ENCODE data around the gene KRTAP13-2.

The KRTAP13-2 gene

DNA sequence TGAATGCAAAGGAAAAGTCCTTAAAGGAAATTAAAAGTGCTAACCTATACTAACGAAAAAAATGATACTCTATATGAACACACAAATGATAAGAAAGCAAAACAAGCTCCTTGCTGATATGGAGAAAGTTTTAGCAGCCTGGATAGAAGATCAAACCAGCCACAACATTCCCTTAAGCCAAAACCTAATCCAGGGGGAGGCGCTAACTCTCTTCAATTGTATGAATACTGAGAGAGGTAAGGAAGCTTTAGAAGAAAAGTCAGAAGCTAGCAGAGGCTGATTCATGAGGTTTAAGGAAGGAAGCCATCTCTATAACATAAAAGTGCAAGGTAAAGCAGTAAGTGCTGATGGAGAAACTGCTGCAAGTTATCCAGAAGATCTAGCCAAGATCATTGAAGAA is 27.1 kb downstream of the KRTAP13-2 start:
- no peak overlapping the region for H2AK5ac ChIP-seq (ENCODE audit: low read length)
- H3K18ac ChIP-seq (ENCODE audit: low read length), result no peak overlapping the region
- WGBS (ENCODE audit: extremely low coverage, insufficient coverage, low lambda C conversion rate), result no CpG with 5 or more reads among the region's 2 CpGs
- H3K9ac ChIP-seq (ENCODE audit: low read length), result no peak overlapping the region
- H4K8ac ChIP-seq (ENCODE audit: low read depth, low read length), result no peak overlapping the region
- no peaks in the 10 kb centered on the region for H3K27me3 ChIP-seq (ENCODE audit: insufficient read depth, low read length, poor library complexity)
- no peaks in the 10 kb centered on the region for H3K79me2 ChIP-seq (ENCODE audit: control insufficient read depth, insufficient read depth, low read length)
- H2BK120ac ChIP-seq (ENCODE audit: low read depth, low read length), result no peak overlapping the region
- H2BK5ac ChIP-seq (ENCODE audit: low read length), result no peak overlapping the region
- no peak overlapping the region for H3K27ac ChIP-seq (ENCODE audit: low read depth, low read length)
- H3K79me1 ChIP-seq (ENCODE audit: low read length), result no peaks in the 10 kb centered on the region
- peak; percentile 18 for DNase-seq
- H2BK15ac ChIP-seq (replicated peaks; ENCODE audit: low read depth), result no peak overlapping the region
- H3K36me3 ChIP-seq (ENCODE audit: control insufficient read depth, insufficient read depth, low read length), result no peaks in the 10 kb centered on the region
- H3K4me1 ChIP-seq (ENCODE audit: control insufficient read depth, low read depth, low read length), result no peaks in the 10 kb centered on the region
- H3K4me2 ChIP-seq (ENCODE audit: low read length), result no peak overlapping the region
- no peak overlapping the region for H3K4ac ChIP-seq (ENCODE audit: low read depth, low read length)
- no peak overlapping the region for H3K56ac ChIP-seq (ENCODE audit: low read length)
- H3K23ac ChIP-seq (ENCODE audit: low read length), result no peak overlapping the region
- no peak overlapping the region for H4K5ac ChIP-seq (ENCODE audit: low read length)
- H3K4me3 ChIP-seq (ENCODE audit: low read length), result no peak overlapping the region

DNA sequence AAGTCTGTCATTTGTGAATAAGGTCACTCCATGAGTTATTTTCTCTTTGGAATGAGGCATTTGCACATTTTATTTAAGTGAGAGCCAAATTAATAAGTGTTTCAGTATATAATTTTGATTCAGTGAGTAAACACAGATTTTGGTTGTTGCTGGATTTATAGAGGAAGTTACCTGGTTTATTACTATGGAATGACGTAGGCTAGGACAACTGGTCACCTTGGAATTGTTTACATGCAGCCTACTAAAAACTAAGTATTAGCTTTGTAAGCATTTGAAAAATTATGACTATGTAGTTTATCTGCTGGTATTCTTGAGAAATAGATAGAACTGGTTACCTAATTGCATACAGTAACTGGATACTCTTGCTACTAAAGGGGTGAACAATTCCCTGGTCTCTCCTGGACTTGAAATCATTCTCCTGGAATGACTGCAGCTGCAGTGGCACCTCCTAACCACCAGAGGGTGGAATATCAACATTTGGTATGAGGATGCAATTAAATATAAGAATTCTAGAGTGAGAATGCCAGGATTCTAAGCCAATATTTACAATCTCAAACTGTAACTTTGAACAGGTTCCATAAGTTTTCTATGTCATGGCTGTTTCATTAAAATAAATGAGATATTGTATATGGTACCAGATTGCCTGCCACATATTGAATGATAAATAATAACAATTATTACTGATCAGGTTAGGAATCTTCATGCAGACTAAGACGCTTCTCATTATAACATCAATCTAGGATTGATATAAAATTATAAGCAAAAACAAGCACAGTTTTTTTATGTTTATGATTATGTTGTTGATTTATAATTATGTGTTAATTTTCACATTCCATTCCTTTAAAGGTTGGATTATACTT is 31.1 kb downstream of the KRTAP13-2 start:
- no peak overlapping the region for H2AK5ac ChIP-seq (ENCODE audit: low read length)
- H3K36me3 ChIP-seq (ENCODE audit: control insufficient read depth, insufficient read depth, low read length), result no peaks in the 10 kb centered on the region
- no peak overlapping the region for H3K23ac ChIP-seq (ENCODE audit: low read length)
- H4K5ac ChIP-seq (ENCODE audit: low read length), result no peak overlapping the region
- peak; percentile 59 for DNase-seq
- H4K8ac ChIP-seq (ENCODE audit: low read depth, low read length), result no peak overlapping the region
- no peaks in the 10 kb centered on the region for H3K27me3 ChIP-seq (ENCODE audit: insufficient read depth, low read length, poor library complexity)
- H2BK15ac ChIP-seq (replicated peaks; ENCODE audit: low read depth), result no peak overlapping the region
- no peaks in the 10 kb centered on the region for H3K79me2 ChIP-seq (ENCODE audit: control insufficient read depth, insufficient read depth, low read length)
- H3K4me1 ChIP-seq (ENCODE audit: control insufficient read depth, low read depth, low read length), result no peaks in the 10 kb centered on the region
- no peak overlapping the region for H3K27ac ChIP-seq (ENCODE audit: low read depth, low read length)
- no peak overlapping the region for H2BK5ac ChIP-seq (ENCODE audit: low read length)
- H3K9ac ChIP-seq (ENCODE audit: low read length), result no peak overlapping the region
- H3K4ac ChIP-seq (ENCODE audit: low read depth, low read length), result no peak overlapping the region
- no peak overlapping the region for H3K4me2 ChIP-seq (ENCODE audit: low read length)
- no peak overlapping the region for H3K56ac ChIP-seq (ENCODE audit: low read length)
- H3K18ac ChIP-seq (ENCODE audit: low read length), result no peak overlapping the region
- no peak overlapping the region for H3K4me3 ChIP-seq (ENCODE audit: low read length)
- WGBS (ENCODE audit: extremely low coverage, insufficient coverage, low lambda C conversion rate), result no CpG with 5 or more reads among the region's 2 CpGs
- no peaks in the 10 kb centered on the region for H3K79me1 ChIP-seq (ENCODE audit: low read length)
- H2BK120ac ChIP-seq (ENCODE audit: low read depth, low read length), result no peak overlapping the region

DNA sequence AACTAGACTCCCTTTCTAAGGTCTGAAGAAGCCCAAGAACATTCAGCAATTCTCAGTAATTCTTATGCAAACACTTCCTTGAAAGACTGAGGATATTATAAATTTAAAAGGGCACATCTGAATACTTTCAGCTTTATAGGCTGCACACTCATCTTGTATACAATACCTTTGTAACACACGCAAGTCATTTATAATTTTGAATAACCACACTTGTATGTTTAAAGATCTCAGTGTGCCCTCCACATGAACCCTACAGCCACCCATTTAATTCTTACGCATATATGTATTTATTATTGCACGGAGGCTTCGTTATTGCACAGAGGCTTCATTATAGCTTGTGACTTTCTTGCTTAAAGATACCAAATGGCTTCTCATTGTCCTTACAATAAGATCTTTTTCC is 33.4 kb downstream of the KRTAP13-2 start:
- Histone ChIP-seq H3K56ac (ENCODE audit: low read length) (no peak overlapping the region), H3K4me3 (ENCODE audit: low read length) (no peak overlapping the region), H2BK15ac (replicated peaks; ENCODE audit: low read depth) (no peak overlapping the region), H3K79me2 (ENCODE audit: control insufficient read depth, insufficient read depth, low read length) (no peaks in the 10 kb centered on the region), H4K5ac (ENCODE audit: low read length) (no peak overlapping the region), H3K4me2 (ENCODE audit: low read length) (no peak overlapping the region), H3K18ac (ENCODE audit: low read length) (no peak overlapping the region), H3K27ac (ENCODE audit: low read depth, low read length) (no peak overlapping the region), H3K4me1 (ENCODE audit: control insufficient read depth, low read depth, low read length) (no peaks in the 10 kb centered on the region), H2BK120ac (ENCODE audit: low read depth, low read length) (no peak overlapping the region), H3K79me1 (ENCODE audit: low read length) (no peaks in the 10 kb centered on the region), H3K36me3 (ENCODE audit: control insufficient read depth, insufficient read depth, low read length) (no peaks in the 10 kb centered on the region), H4K8ac (ENCODE audit: low read depth, low read length) (no peak overlapping the region), H2BK5ac (ENCODE audit: low read length) (no peak overlapping the region), H3K4ac (ENCODE audit: low read depth, low read length) (no peak overlapping the region), H3K9ac (ENCODE audit: low read length) (no peak overlapping the region), H2AK5ac (ENCODE audit: low read length) (no peak overlapping the region), H3K27me3 (ENCODE audit: insufficient read depth, low read length, poor library complexity) (no peaks in the 10 kb centered on the region), H3K23ac (ENCODE audit: low read length) (no peak overlapping the region)
- no peak for DNase-seq
- no CpG with 5 or more reads among the region's 4 CpGs for WGBS (ENCODE audit: extremely low coverage, insufficient coverage, low lambda C conversion rate)

DNA sequence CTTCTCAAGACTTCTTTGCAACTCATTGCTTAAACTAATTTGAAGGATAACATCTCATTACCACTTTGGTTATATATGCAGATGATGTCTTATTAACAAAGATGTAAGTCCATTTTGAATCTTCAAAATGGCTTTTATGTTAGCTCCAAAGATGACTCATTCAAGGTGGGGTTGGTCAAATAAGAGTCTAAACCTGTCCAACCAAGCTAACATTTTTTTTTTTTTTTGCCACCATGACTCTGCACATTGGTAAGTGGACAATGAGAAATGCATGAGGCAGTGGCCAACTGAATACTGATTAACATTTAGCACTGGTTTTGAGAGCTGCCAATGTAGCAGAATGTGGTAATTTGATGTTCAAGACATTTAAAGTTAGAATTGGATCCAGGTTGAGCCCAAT is 34.3 kb downstream of the KRTAP13-2 start:
- H3K79me1 ChIP-seq (ENCODE audit: low read length), result no peaks in the 10 kb centered on the region
- H4K8ac ChIP-seq (ENCODE audit: low read depth, low read length), result no peak overlapping the region
- H3K4me3 ChIP-seq (ENCODE audit: low read length), result no peak overlapping the region
- no peak overlapping the region for H2BK120ac ChIP-seq (ENCODE audit: low read depth, low read length)
- H3K79me2 ChIP-seq (ENCODE audit: control insufficient read depth, insufficient read depth, low read length), result no peaks in the 10 kb centered on the region
- no peaks in the 10 kb centered on the region for H3K4me1 ChIP-seq (ENCODE audit: control insufficient read depth, low read depth, low read length)
- H3K4me2 ChIP-seq (ENCODE audit: low read length), result no peak overlapping the region
- H2BK5ac ChIP-seq (ENCODE audit: low read length), result no peak overlapping the region
- no peak overlapping the region for H2BK15ac ChIP-seq (replicated peaks; ENCODE audit: low read depth)
- no peak for DNase-seq
- H3K23ac ChIP-seq (ENCODE audit: low read length), result no peak overlapping the region
- no peaks in the 10 kb centered on the region for H3K36me3 ChIP-seq (ENCODE audit: control insufficient read depth, insufficient read depth, low read length)
- H3K27me3 ChIP-seq (ENCODE audit: insufficient read depth, low read length, poor library complexity), result no peaks in the 10 kb centered on the region
- H2AK5ac ChIP-seq (ENCODE audit: low read length), result no peak overlapping the region
- H3K56ac ChIP-seq (ENCODE audit: low read length), result no peak overlapping the region
- H3K4ac ChIP-seq (ENCODE audit: low read depth, low read length), result no peak overlapping the region
- no peak overlapping the region for H3K9ac ChIP-seq (ENCODE audit: low read length)
- H3K18ac ChIP-seq (ENCODE audit: low read length), result no peak overlapping the region
- H4K5ac ChIP-seq (ENCODE audit: low read length), result no peak overlapping the region
- H3K27ac ChIP-seq (ENCODE audit: low read depth, low read length), result no peak overlapping the region

DNA sequence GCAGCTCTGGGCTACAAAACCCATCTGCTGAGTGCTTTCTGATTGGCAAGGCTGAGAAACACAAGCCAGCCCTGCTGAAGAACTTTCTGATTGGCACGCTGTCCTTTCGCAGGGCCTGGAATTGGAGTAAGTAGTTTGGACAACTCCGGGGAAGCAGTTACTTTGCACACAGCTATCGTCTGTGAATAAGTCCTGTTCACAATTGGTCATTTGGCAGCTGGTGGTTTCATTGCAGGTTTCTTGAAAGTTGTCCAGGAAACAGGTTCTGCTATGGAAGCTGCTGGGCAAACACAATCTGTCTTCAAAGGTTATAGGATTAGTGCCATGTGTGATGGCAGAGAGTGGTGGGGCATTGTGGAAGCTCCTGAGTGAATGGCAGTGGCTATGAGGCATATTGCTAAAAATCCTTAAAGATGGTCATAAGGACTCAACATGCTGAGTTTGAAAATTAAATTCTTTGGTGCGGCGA is 34.8 kb downstream of the KRTAP13-2 start, which contains the start of gene KRTAP27-1:
TSS of gene KRTAP27-1 (minus strand) at position 419 of the 469 bp plus-strand sequence. CDS start at position 393, 26 bp downstream.
- Histone ChIP-seq H3K36me3 (ENCODE audit: control insufficient read depth, insufficient read depth, low read length) (no peaks in the 10 kb centered on the region), H3K9ac (ENCODE audit: low read length) (no peak within 1 kb of the TSS), H2BK120ac (ENCODE audit: low read depth, low read length) (no peak within 1 kb of the TSS), H3K4me1 (ENCODE audit: control insufficient read depth, low read depth, low read length) (no peaks in the 10 kb centered on the region), H3K27ac (ENCODE audit: low read depth, low read length) (no peak within 1 kb of the TSS), H3K27me3 (ENCODE audit: insufficient read depth, low read length, poor library complexity) (no peaks in the 10 kb centered on the region), H3K4me2 (ENCODE audit: low read length) (no peak within 1 kb of the TSS), H3K4ac (ENCODE audit: low read depth, low read length) (no peak within 1 kb of the TSS), H3K23ac (ENCODE audit: low read length) (no peak within 1 kb of the TSS), H3K18ac (ENCODE audit: low read length) (no peak within 1 kb of the TSS), H4K8ac (ENCODE audit: low read depth, low read length) (no peak within 1 kb of the TSS), H2BK5ac (ENCODE audit: low read length) (no peak within 1 kb of the TSS), H3K79me1 (ENCODE audit: low read length) (no peaks in the 10 kb centered on the region), H3K4me3 (ENCODE audit: low read length) (no peak within 1 kb of the TSS), H3K56ac (ENCODE audit: low read length) (no peak within 1 kb of the TSS), H2AK5ac (ENCODE audit: low read length) (no peak within 1 kb of the TSS), H4K5ac (ENCODE audit: low read length) (no peak within 1 kb of the TSS), H2BK15ac (replicated peaks; ENCODE audit: low read depth) (no peak within 1 kb of the TSS), H3K79me2 (ENCODE audit: control insufficient read depth, insufficient read depth, low read length) (no peaks in the 10 kb centered on the region)
- WGBS (ENCODE audit: extremely low coverage, insufficient coverage, low lambda C conversion rate), result no CpG with 5 or more reads among the region's 6 CpGs
- DNase-seq, result no peak

GRCh38 chr21:30336596-30336995 is 35.5 kb downstream of the KRTAP13-2 start:
- no peak overlapping the region for H3K4ac ChIP-seq (ENCODE audit: low read depth, low read length)
- WGBS (ENCODE audit: extremely low coverage, insufficient coverage, low lambda C conversion rate), result no CpG with 5 or more reads among the region's 2 CpGs
- H2BK5ac ChIP-seq (ENCODE audit: low read length), result no peak overlapping the region
- H2BK120ac ChIP-seq (ENCODE audit: low read depth, low read length), result no peak overlapping the region
- no peak overlapping the region for H3K18ac ChIP-seq (ENCODE audit: low read length)
- no peak overlapping the region for H3K27ac ChIP-seq (ENCODE audit: low read depth, low read length)
- no peak overlapping the region for H4K8ac ChIP-seq (ENCODE audit: low read depth, low read length)
- H3K36me3 ChIP-seq (ENCODE audit: control insufficient read depth, insufficient read depth, low read length), result no peaks in the 10 kb centered on the region
- no peaks in the 10 kb centered on the region for H3K27me3 ChIP-seq (ENCODE audit: insufficient read depth, low read length, poor library complexity)
- H3K9ac ChIP-seq (ENCODE audit: low read length), result no peak overlapping the region
- no peak for DNase-seq
- H3K4me1 ChIP-seq (ENCODE audit: control insufficient read depth, low read depth, low read length), result no peaks in the 10 kb centered on the region
- H3K79me1 ChIP-seq (ENCODE audit: low read length), result no peaks in the 10 kb centered on the region
- H2BK15ac ChIP-seq (replicated peaks; ENCODE audit: low read depth), result no peak overlapping the region
- no peak overlapping the region for H3K56ac ChIP-seq (ENCODE audit: low read length)
- no peak overlapping the region for H4K5ac ChIP-seq (ENCODE audit: low read length)
- no peak overlapping the region for H3K23ac ChIP-seq (ENCODE audit: low read length)
- H3K79me2 ChIP-seq (ENCODE audit: control insufficient read depth, insufficient read depth, low read length), result no peaks in the 10 kb centered on the region
- H3K4me2 ChIP-seq (ENCODE audit: low read length), result no peak overlapping the region
- no peak overlapping the region for H2AK5ac ChIP-seq (ENCODE audit: low read length)
- no peak overlapping the region for H3K4me3 ChIP-seq (ENCODE audit: low read length)

All from mesendoderm (in vitro differentiated cells).